ENCODE results near the gene RNASE4. TPM values are rescaled to one million over a fixed set of nuclear protein-coding genes. Genes with fewer than 3 reads are reported as not detected.

RNASE4 gene
- total RNA-seq, 1 experiment from 2014 or later = 5.9 TPM

DNA sequence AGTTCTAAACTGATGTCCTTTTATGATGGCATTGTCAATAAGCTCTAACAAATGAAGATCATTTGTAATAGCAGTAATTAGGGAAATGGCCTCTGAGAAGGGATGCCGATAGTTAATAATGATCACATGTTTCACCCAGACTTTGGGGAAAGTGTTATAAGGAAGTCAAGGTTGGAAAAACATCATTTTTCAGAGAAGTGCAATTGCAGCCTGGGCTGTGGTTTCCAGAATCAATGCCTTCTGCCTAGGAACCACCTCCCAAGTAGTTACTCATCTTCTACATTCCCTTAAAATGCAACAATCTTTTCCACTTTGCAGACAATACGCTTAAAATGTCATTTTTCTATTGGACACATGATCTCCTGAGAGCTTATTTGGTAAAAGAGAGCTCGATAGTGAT lies 62.2 kb downstream of the RNASE4 start:
- no peak overlapping the region for H3K4me3 ChIP-seq (ENCODE audit: low read length)
- H3F3A ChIP-seq (ENCODE audit: low read length, unreplicated experiment) = no peaks in the 10 kb centered on the region
- no peak overlapping the region for H3K27ac ChIP-seq (ENCODE audit: low read length)
- H3K79me2 ChIP-seq (ENCODE audit: low read length) = no peaks in the 10 kb centered on the region
- H3K9ac ChIP-seq (ENCODE audit: low read length) = no peak overlapping the region
- DNase-seq (no peak), ATAC-seq (no peak)
- intact Hi-C loops (cut with micrococcal nuclease) = no loop called here
- peaks cover 42% of the 10 kb centered on the region; the same call in 1 of the 2 replicates for H3K27me3 ChIP-seq (ENCODE audit: low read length)
- no peaks in the 10 kb centered on the region for H4K20me1 ChIP-seq (ENCODE audit: low read length)
- ChIA-PET CTCF (no interaction called here), POLR2A (ENCODE audit: unreplicated experiment) (no interaction called here)
- H3K4me2 ChIP-seq (ENCODE audit: low read length) = no peak overlapping the region
- TF ChIP-seq EZH2phosphoT487 (IDR thresholded peaks at IDR 0.05; ENCODE audit: borderline replicate concordance, low read length) = no peak
- TF ChIP-seq, protein P1, sequence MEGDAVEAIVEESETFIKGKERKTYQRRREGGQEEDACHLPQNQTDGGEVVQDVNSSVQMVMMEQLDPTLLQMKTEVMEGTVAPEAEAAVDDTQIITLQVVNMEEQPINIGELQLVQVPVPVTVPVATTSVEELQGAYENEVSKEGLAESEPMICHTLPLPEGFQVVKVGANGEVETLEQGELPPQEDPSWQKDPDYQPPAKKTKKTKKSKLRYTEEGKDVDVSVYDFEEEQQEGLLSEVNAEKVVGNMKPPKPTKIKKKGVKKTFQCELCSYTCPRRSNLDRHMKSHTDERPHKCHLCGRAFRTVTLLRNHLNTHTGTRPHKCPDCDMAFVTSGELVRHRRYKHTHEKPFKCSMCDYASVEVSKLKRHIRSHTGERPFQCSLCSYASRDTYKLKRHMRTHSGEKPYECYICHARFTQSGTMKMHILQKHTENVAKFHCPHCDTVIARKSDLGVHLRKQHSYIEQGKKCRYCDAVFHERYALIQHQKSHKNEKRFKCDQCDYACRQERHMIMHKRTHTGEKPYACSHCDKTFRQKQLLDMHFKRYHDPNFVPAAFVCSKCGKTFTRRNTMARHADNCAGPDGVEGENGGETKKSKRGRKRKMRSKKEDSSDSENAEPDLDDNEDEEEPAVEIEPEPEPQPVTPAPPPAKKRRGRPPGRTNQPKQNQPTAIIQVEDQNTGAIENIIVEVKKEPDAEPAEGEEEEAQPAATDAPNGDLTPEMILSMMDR (conservative IDR thresholded peaks at IDR 0.05; ENCODE audit: low read depth, low read length) = no peak
- no peak for TF ChIP-seq EZH2 (IDR thresholded peaks at IDR 0.05; ENCODE audit: low read length, unreplicated experiment)
- H2AFZ ChIP-seq (ENCODE audit: low read length) = no peak overlapping the region
- H3K36me3 ChIP-seq (ENCODE audit: low read depth, low read length) = no peaks in the 10 kb centered on the region
- no peaks in the 10 kb centered on the region for H3K4me1 ChIP-seq (ENCODE audit: insufficient read depth, low read length)
- H3K9me3 ChIP-seq (ENCODE audit: low read length) = peaks cover under 1% of the 10 kb centered on the region; the same call in 1 of the 2 replicates
- H3K9me2 ChIP-seq (replicated peaks; ENCODE audit: low read length) = no peaks in the 10 kb centered on the region
- no TSS peak for BruUV-seq (replicated peaks)

DNA sequence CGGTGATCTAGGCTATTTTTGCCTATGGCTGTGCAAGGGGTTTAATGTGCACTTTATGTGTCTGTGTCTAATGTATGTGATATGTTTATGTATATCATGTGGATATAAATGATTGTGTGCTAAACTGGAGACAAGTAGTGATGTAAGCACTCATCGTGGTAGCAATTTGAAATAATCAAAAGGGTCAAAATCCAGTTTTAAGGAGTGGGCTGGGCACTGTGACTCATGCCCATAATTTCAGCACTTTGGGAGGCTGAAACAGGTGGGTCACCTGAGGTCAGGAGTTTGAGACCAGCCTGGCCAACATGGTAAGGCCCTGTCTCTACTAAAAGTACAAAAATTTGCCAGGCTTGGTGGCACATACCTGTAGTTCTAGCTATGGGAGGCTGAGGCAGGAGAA lies 64.1 kb downstream of the RNASE4 start:
- Histone ChIP-seq H3K9ac (ENCODE audit: low read length) (no peak overlapping the region), H3K79me2 (ENCODE audit: low read length) (no peaks in the 10 kb centered on the region), H3K9me3 (ENCODE audit: low read length) (peaks cover 9% of the 10 kb centered on the region; the same call in 1 of the 2 replicates), H4K20me1 (ENCODE audit: low read length) (no peaks in the 10 kb centered on the region), H3F3A (ENCODE audit: low read length, unreplicated experiment) (no peaks in the 10 kb centered on the region), H3K36me3 (ENCODE audit: low read depth, low read length) (no peaks in the 10 kb centered on the region), H3K9me2 (replicated peaks; ENCODE audit: low read length) (no peaks in the 10 kb centered on the region), H3K4me1 (ENCODE audit: insufficient read depth, low read length) (no peaks in the 10 kb centered on the region), H3K27me3 (ENCODE audit: low read length) (peaks cover 42% of the 10 kb centered on the region; the same call in 1 of the 2 replicates), H3K4me2 (ENCODE audit: low read length) (no peak overlapping the region), H3K27ac (ENCODE audit: low read length) (no peak overlapping the region), H3K4me3 (ENCODE audit: low read length) (no peak overlapping the region), H2AFZ (ENCODE audit: low read length) (no peak overlapping the region)
- intact Hi-C loops (cut with micrococcal nuclease) = no loop called here
- POLR2A ChIA-PET (ENCODE audit: unreplicated experiment) = no interaction called here
- BruUV-seq (replicated peaks) = no TSS peak
- DNase-seq (no peak), ATAC-seq (no peak)
- CTCF ChIA-PET = no interaction called here
- no peak for TF ChIP-seq EZH2 (IDR thresholded peaks at IDR 0.05; ENCODE audit: low read length, unreplicated experiment)
- no peak for TF ChIP-seq EZH2phosphoT487 (IDR thresholded peaks at IDR 0.05; ENCODE audit: borderline replicate concordance, low read length)
- TF ChIP-seq, protein P1 (conservative IDR thresholded peaks at IDR 0.05; ENCODE audit: low read depth, low read length) = no peak

DNA sequence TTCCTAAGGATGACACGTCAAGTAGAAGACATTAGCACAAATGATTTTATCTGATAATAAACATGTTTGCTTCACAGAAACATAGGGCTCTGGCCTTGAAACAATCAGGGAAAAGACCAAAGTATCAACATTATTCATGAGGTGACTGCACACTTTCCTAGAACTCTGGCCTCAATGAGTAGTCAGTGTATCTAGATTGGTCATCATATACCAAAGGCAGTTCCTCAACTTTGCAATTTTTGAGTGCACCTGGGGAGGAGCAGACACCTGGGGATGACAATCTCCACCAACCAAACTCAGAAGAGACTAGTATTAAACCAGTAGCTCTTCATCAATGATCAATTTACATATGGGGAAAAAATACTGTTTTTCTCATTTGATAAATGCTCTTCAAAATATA lies 65.8 kb downstream of the RNASE4 start:
- H2AFZ ChIP-seq (ENCODE audit: low read length) = no peak overlapping the region
- no peak for ATAC-seq
- H3K27me3 ChIP-seq (ENCODE audit: low read length) = peaks cover 34% of the 10 kb centered on the region; the same call in 1 of the 2 replicates
- ChIA-PET POLR2A (ENCODE audit: unreplicated experiment) (no interaction called here), CTCF (no interaction called here)
- no peak overlapping the region for H3K9ac ChIP-seq (ENCODE audit: low read length)
- no peak overlapping the region for H3K4me3 ChIP-seq (ENCODE audit: low read length)
- intact Hi-C loops (cut with micrococcal nuclease) = no loop called here
- no peaks in the 10 kb centered on the region for H3K4me1 ChIP-seq (ENCODE audit: insufficient read depth, low read length)
- no peak for TF ChIP-seq EZH2phosphoT487 (IDR thresholded peaks at IDR 0.05; ENCODE audit: borderline replicate concordance, low read length)
- no peak for TF ChIP-seq EZH2 (IDR thresholded peaks at IDR 0.05; ENCODE audit: low read length, unreplicated experiment)
- TF ChIP-seq, protein P1 (conservative IDR thresholded peaks at IDR 0.05; ENCODE audit: low read depth, low read length) = no peak
- no peaks in the 10 kb centered on the region for H3K36me3 ChIP-seq (ENCODE audit: low read depth, low read length)
- no peaks in the 10 kb centered on the region for H3K79me2 ChIP-seq (ENCODE audit: low read length)
- no peaks in the 10 kb centered on the region for H3F3A ChIP-seq (ENCODE audit: low read length, unreplicated experiment)
- no TSS peak for BruUV-seq (replicated peaks)
- H3K27ac ChIP-seq (ENCODE audit: low read length) = no peak overlapping the region
- H3K9me3 ChIP-seq (ENCODE audit: low read length) = peaks cover 9% of the 10 kb centered on the region; the same call in 1 of the 2 replicates
- H3K4me2 ChIP-seq (ENCODE audit: low read length) = no peak overlapping the region
- H4K20me1 ChIP-seq (ENCODE audit: low read length) = no peaks in the 10 kb centered on the region
- DNase-seq = no peak
- no peaks in the 10 kb centered on the region for H3K9me2 ChIP-seq (replicated peaks; ENCODE audit: low read length)

Other genes with a start within 250 kb of the RNASE4 start
- 0.17 TPM in 1 of 2 replicates, not detected in the other for gene KLHL33, start 248.4 kb upstream of the RNASE4 start, total RNA-seq (2014; rRNA removed)
- gene OSGEP, start 229.7 kb upstream of the RNASE4 start, total RNA-seq (2014; rRNA removed) = 57.7 and 64.1 TPM in 2 replicates
- gene APEX1, start 229.3 kb upstream of the RNASE4 start, total RNA-seq (2014; rRNA removed) = 147 and 189 TPM in 2 replicates
- 32.9 and 35.2 TPM in 2 replicates for gene PIP4P1, start 223.1 kb upstream of the RNASE4 start, total RNA-seq (2014; rRNA removed)
- gene PNP, start 215.2 kb upstream of the RNASE4 start, total RNA-seq (2014; rRNA removed) = 108 and 118 TPM in 2 replicates
- gene RNASE10, start 179.0 kb upstream of the RNASE4 start, total RNA-seq (2014; rRNA removed) = not detected in 2 replicates
- not detected in 2 replicates for gene RNASE9, start 123.5 kb upstream of the RNASE4 start, total RNA-seq (2014; rRNA removed)
- gene RNASE11, start 96.6 kb upstream of the RNASE4 start, total RNA-seq (2014; rRNA removed) = not detected in 2 replicates
- gene RNASE12, start 93.2 kb upstream of the RNASE4 start, total RNA-seq (2014; rRNA removed) = not detected in 2 replicates
- gene OR6S1, start 42.9 kb upstream of the RNASE4 start, total RNA-seq (2014; rRNA removed) = not detected in 2 replicates
- 4.8 and 6.6 TPM in 2 replicates for gene ANG, start 4.2 kb downstream of the RNASE4 start, total RNA-seq (2014; rRNA removed)
- not detected in 2 replicates for gene EDDM3A, start 61.3 kb downstream of the RNASE4 start, total RNA-seq (2014; rRNA removed)
- gene EDDM3B, start 83.8 kb downstream of the RNASE4 start, total RNA-seq (2014; rRNA removed) = not detected in 2 replicates
- not detected in 2 replicates for gene RNASE6, start 96.7 kb downstream of the RNASE4 start, total RNA-seq (2014; rRNA removed)
- gene RNASE1, start 118.3 kb downstream of the RNASE4 start, total RNA-seq (2014; rRNA removed) = 0.23 and 0.51 TPM in 2 replicates
- gene RNASE3, start 206.8 kb downstream of the RNASE4 start, total RNA-seq (2014; rRNA removed) = not detected in 2 replicates

Measured in PC-3 (cell line).